C4-2B (cell line): ENCODE results near the gene CDH15.

Experiments used
- ZFX ChIP-seq: fragments of 450-650 bp; IDR thresholded peaks from 2 replicates; pipeline ENCODE4 v1.6.1; 2017
- TF ChIP-seq, protein P1 (sequence below): fragments of 450-650 bp; conservative IDR thresholded peaks from 2 replicates; pipeline ENCODE4 v1.5.1; 2017; ENCODE audit warnings: mild to moderate bottlenecking

DNA sequence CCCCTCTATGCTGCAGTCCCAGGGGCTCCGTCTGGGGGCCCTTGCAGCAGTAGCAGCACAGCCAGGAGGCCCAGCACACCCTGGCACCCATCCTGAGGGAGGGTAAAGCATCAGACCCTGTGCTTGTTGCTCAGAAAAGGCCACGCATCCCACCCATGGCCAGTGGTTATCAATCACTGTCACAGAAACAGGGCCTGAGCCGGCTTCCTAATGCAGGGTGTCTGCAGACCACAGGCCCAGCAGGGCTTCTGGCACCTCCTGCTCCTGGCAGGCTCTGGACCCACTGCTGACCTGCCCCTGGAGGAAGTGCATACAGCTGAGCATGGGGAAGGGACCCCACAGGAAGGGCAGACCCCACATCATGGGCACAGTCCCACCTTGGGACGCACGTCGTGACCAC is 26.9 kb upstream of the CDH15 start:
- TF ChIP-seq, protein P1, sequence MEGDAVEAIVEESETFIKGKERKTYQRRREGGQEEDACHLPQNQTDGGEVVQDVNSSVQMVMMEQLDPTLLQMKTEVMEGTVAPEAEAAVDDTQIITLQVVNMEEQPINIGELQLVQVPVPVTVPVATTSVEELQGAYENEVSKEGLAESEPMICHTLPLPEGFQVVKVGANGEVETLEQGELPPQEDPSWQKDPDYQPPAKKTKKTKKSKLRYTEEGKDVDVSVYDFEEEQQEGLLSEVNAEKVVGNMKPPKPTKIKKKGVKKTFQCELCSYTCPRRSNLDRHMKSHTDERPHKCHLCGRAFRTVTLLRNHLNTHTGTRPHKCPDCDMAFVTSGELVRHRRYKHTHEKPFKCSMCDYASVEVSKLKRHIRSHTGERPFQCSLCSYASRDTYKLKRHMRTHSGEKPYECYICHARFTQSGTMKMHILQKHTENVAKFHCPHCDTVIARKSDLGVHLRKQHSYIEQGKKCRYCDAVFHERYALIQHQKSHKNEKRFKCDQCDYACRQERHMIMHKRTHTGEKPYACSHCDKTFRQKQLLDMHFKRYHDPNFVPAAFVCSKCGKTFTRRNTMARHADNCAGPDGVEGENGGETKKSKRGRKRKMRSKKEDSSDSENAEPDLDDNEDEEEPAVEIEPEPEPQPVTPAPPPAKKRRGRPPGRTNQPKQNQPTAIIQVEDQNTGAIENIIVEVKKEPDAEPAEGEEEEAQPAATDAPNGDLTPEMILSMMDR, result no peak
- no peak for TF ChIP-seq ZFX
